HepG2 (cell line): ENCODE results near the gene PEX11G. TPM values are rescaled to one million over a fixed set of nuclear protein-coding genes. Genes with fewer than 3 reads are reported as not detected.

Experiments
- ATAC-seq: fragments of 200-7000 bp; cut with Tn5 transposase; 3 replicates; pipeline ENCODE4 v1.9.1; 2020; ENCODE audit warnings: mild to moderate bottlenecking, moderate library complexity
- BruUV-seq: library from RNA; stranded (reverse); fragments of 400-500 nt; replicated peaks from 2 replicates; lab custom pipeline; 2021; lab: Mats Ljungman, UMichigan
- CTCF ChIA-PET: fragments of 300-600 bp; formaldehyde crosslinking; extraction: SDS; loops from one replicate; lab custom pipeline; 2021; ENCODE audit warnings: low total read pairs, inconsistent platforms, low intra/inter-chr PET ratio; lab: Yijun Ruan, JAX
- POLR2A ChIA-PET: fragments of 350-600 bp; sonication (Branson Sonifier 250); formaldehyde crosslinking; loops from one replicate; lab custom pipeline; 2020; ENCODE audit warnings: antibody characterized with exemption, inconsistent platforms; lab: Yijun Ruan, JAX
- DNase-seq: peaks from one replicate; pipeline ENCODE4 v3.0.0-alpha.2; 2015; ENCODE audit warnings: low spot score
- FAIRE-seq: peaks from 3 replicates; lab custom pipeline; 2011; peaks lifted over from hg19 to GRCh38; lab: Jason Lieb, UNC
- H2AFZ ChIP-seq: one replicate; pipeline ENCODE4 v1.6.1; 2011; ENCODE audit warnings: low read length, inconsistent platforms
- H3K27ac ChIP-seq: fragments of 300-600 bp; 3 replicates; pipeline ENCODE4 v1.8.0; 2011; ENCODE audit warnings: mixed run types, mild to moderate bottlenecking, mixed read lengths, low read length, inconsistent platforms; ENCODE audit not compliant: insufficient read depth; ENCODE audit errors: extremely low read length
- H3K27me3 ChIP-seq, 2 experiments: fragments of 200-600 bp in 1 of 2; 2 replicates in 1 of 2; 3 replicates in 1 of 2; pipeline versions ENCODE4 v1.6.0 to v1.8.0; 2011; ENCODE audit warnings: low read length in 2 of 2, mild to moderate bottlenecking in 2 of 2, moderate library complexity in 2 of 2, inconsistent platforms in 1 of 2; ENCODE audit not compliant: insufficient read depth in 2 of 2, control insufficient read depth in 1 of 2
- H3K36me3 ChIP-seq, 2 experiments: fragments of 200-600 bp in 1 of 2; replicated peaks in 1 of 2; 2 replicates in 1 of 2; 3 replicates in 1 of 2; pipeline versions ENCODE4 v1.5.1 to v1.8.0; 2011; ENCODE audit warnings: low read length in 2 of 2, inconsistent platforms in 1 of 2; ENCODE audit not compliant: insufficient read depth in 2 of 2, control insufficient read depth in 1 of 2
- H3K4me1 ChIP-seq: 2 replicates; pipeline ENCODE4 v1.5.1; 2012; ENCODE audit warnings: low read length, inconsistent platforms; ENCODE audit not compliant: insufficient read depth
- H3K4me2 ChIP-seq: 2 replicates; pipeline ENCODE4 v1.6.0; 2011; ENCODE audit warnings: low read depth, low read length, inconsistent platforms
- H3K4me3 ChIP-seq, 3 experiments: fragments of 200-600 bp in 1 of 3; sonication (generic), shearing (Covaris generic) in 1 of 3; replicated peaks in 1 of 3; 2 replicates each; pipeline ENCODE4 v1.5.1; 2011 to 2016; ENCODE audit warnings: low read length in 3 of 3, inconsistent platforms in 2 of 3, low read depth in 2 of 3, mild to moderate bottlenecking in 2 of 3, control low read depth in 1 of 3, mixed read lengths in 1 of 3; ENCODE audit not compliant: insufficient read depth in 1 of 3
- H3K79me2 ChIP-seq: one replicate; pipeline ENCODE4 v1.6.1; 2011; ENCODE audit warnings: low read length, inconsistent platforms; ENCODE audit not compliant: insufficient read depth
- H3K9ac ChIP-seq: 2 replicates; pipeline ENCODE4 v1.6.0; 2011; ENCODE audit warnings: mild to moderate bottlenecking, low read depth, low read length, inconsistent platforms; ENCODE audit not compliant: insufficient read depth
- H3K9me3 ChIP-seq: 2 replicates; pipeline ENCODE4 v1.5.1; 2012; ENCODE audit warnings: mild to moderate bottlenecking, low read length
- H4K20me1 ChIP-seq: 2 replicates; pipeline ENCODE4 v1.6.0; 2011; ENCODE audit warnings: inconsistent platforms, mild to moderate bottlenecking, low read length, moderate library complexity; ENCODE audit not compliant: insufficient read depth
- ZNF660 ChIP-seq: sonication (generic); formaldehyde crosslinking; IDR thresholded peaks from 2 replicates; pipeline ENCODE4 v1.5.1; 2020; ENCODE audit warnings: mild to moderate bottlenecking, low read depth, missing genetic modification reagents, borderline replicate concordance
- ZSCAN21 ChIP-seq: sonication (generic); formaldehyde crosslinking; IDR thresholded peaks from 2 replicates; pipeline ENCODE4 v1.8.0; 2022; ENCODE audit warnings: mild to moderate bottlenecking, missing genetic modification reagents, moderate library complexity, borderline replicate concordance
- WGBS: methylation state at CpG from one replicate; pipeline ENCODE4 v1.1.6; 2017; ENCODE audit warnings: low lambda C conversion rate; 5-methylcytosine and 5-hydroxymethylcytosine counted together
- in situ Hi-C: cut with HindIII; loops from 2 replicates; pipeline ENCODE4 v1.10.0; 2017; ENCODE audit warnings: low pct_unique_long_range_greater_than_20kb; ENCODE audit not compliant: extremely low pct_ligation_motif_present
- intact Hi-C: fragments of 100-400 bp; cut with micrococcal nuclease; formaldehyde crosslinking; loops from one replicate; pipeline ENCODE4 v1.10.0; 2022; ENCODE audit not compliant: unreplicated experiment
- polyA plus RNA-seq, 8 experiments: library from polyadenylated mRNA; depleted of rRNA in 3 of 8; stranded (reverse) in 7 of 8; unstranded in 1 of 8; fragments of >200 nt; fragmentation: Illumina TruSeq in 4 of 8; extraction: Trizol in 4 of 8; gene quantifications; 2 replicates each; pipeline versions ENCODE4 v1.2.1 to v1.2.3, GENCODE V29; 2011 to 2016; ENCODE audit warnings: low read depth in 4 of 8, missing spikeins in 1 of 8, mixed read lengths in 1 of 8; ENCODE audit not compliant: insufficient read depth in 1 of 8
- total RNA-seq, 5 experiments: library from RNA; depleted of rRNA; stranded (reverse); fragments of >200 nt; fragmentation: Illumina TruSeq; extraction: Trizol; gene quantifications; 2 replicates each; pipeline ENCODE4 v1.2.3, GENCODE V29; 2016; ENCODE audit warnings: low read depth in 1 of 5
- TF ChIP-seq, protein P1 (sequence below): sonication (generic); formaldehyde crosslinking; IDR thresholded peaks from 2 replicates; pipeline ENCODE4 v1.5.0; 2020; ENCODE audit warnings: mild to moderate bottlenecking, missing genetic modification reagents, borderline replicate concordance
- TF ChIP-seq, protein P2 (sequence below): sonication (generic); formaldehyde crosslinking; IDR thresholded peaks from 2 replicates; pipeline ENCODE4 v1.4.0; 2020; ENCODE audit warnings: missing genetic modification reagents, borderline replicate concordance

PEX11G gene
- total and polyA plus RNA-seq, 2 of the 13 experiments (the other 11 are each of a cell fraction or from before 2014, with no cell fraction given), result not detected

DNA sequence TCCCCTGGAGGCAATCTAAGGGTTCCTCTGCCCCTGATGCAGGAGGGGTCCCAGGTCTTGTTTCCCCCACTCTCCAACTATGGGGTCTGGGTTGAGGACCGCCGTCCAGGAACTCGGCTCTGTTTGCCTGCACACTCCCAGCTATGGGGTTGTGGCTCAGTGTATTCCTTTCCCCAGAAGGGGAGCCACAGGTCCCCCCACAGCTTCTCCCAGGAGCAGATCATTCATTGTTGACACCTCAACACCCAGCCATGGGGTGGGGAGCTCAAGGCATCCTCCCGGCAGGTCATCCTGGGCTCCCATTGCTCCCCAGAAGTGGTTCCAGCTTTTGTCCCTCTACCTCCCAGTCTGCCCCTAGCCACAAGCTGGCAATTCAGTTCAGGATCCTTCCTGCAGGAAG is 28.0 kb upstream of the PEX11G start:
- POLR2A ChIA-PET, result interaction anchor here (1.0 to 1.9 kb wide), 3 partner anchors 10 to 118 kb away, joined by 3 to 7 read pairs (median 4); partner anchors contain the start of gene PNPLA6
- H3K9ac ChIP-seq, result peak overlapping the region; percentile 85
- CTCF ChIA-PET, result no interaction called here

More for the DNA sequence above, 28.0 kb upstream of the PEX11G start:
- BruUV-seq, result no TSS peak
- peak overlapping the region; percentile 62 to 75 (median 65) for H3K4me3 ChIP-seq
- FAIRE-seq (no peak), ATAC-seq (0 out of 3 replicates have a peak, but pooled peaks have one; percentile 12), DNase-seq (no peak)
- no peaks in the 10 kb centered on the region for H3K9me3 ChIP-seq
- no peaks in the 10 kb centered on the region for H3K36me3 ChIP-seq
- H4K20me1 ChIP-seq, result no peaks in the 10 kb centered on the region
- peaks cover 22% of the 10 kb centered on the region for H3K4me1 ChIP-seq
- WGBS, result 80% methylated on average over 2 of the region's 4 CpGs
- TF ChIP-seq ZSCAN21 (CRISPR knock-in tag) (no peak), ZNF660 (CRISPR knock-in tag) (no peak)
- TF ChIP-seq, protein P1, sequence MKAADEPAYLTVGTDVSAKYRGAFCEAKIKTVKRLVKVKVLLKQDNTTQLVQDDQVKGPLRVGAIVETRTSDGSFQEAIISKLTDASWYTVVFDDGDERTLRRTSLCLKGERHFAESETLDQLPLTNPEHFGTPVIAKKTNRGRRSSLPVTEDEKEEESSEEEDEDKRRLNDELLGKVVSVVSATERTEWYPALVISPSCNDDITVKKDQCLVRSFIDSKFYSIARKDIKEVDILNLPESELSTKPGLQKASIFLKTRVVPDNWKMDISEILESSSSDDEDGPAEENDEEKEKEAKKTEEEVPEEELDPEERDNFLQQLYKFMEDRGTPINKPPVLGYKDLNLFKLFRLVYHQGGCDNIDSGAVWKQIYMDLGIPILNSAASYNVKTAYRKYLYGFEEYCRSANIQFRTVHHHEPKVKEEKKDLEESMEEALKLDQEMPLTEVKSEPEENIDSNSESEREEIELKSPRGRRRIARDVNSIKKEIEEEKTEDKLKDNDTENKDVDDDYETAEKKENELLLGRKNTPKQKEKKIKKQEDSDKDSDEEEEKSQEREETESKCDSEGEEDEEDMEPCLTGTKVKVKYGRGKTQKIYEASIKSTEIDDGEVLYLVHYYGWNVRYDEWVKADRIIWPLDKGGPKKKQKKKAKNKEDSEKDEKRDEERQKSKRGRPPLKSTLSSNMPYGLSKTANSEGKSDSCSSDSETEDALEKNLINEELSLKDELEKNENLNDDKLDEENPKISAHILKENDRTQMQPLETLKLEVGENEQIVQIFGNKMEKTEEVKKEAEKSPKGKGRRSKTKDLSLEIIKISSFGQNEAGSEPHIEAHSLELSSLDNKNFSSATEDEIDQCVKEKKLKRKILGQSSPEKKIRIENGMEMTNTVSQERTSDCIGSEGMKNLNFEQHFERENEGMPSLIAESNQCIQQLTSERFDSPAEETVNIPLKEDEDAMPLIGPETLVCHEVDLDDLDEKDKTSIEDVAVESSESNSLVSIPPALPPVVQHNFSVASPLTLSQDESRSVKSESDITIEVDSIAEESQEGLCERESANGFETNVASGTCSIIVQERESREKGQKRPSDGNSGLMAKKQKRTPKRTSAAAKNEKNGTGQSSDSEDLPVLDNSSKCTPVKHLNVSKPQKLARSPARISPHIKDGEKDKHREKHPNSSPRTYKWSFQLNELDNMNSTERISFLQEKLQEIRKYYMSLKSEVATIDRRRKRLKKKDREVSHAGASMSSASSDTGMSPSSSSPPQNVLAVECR (CRISPR knock-in tag), result 0 out of 2 replicates have a peak, but pooled peaks have one; percentile 23
- TF ChIP-seq, protein P2, sequence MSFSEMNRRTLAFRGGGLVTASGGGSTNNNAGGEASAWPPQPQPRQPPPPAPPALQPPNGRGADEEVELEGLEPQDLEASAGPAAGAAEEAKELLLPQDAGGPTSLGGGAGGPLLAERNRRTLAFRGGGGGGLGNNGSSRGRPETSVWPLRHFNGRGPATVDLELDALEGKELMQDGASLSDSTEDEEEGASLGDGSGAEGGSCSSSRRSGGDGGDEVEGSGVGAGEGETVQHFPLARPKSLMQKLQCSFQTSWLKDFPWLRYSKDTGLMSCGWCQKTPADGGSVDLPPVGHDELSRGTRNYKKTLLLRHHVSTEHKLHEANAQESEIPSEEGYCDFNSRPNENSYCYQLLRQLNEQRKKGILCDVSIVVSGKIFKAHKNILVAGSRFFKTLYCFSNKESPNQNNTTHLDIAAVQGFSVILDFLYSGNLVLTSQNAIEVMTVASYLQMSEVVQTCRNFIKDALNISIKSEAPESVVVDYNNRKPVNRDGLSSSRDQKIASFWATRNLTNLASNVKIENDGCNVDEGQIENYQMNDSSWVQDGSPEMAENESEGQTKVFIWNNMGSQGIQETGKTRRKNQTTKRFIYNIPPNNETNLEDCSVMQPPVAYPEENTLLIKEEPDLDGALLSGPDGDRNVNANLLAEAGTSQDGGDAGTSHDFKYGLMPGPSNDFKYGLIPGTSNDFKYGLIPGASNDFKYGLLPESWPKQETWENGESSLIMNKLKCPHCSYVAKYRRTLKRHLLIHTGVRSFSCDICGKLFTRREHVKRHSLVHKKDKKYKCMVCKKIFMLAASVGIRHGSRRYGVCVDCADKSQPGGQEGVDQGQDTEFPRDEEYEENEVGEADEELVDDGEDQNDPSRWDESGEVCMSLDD, result 0 out of 2 replicates have a peak, but pooled peaks have one; percentile 34
- H3K27me3 ChIP-seq, result no peaks in the 10 kb centered on the region
- H3K4me2 ChIP-seq, result peak overlapping the region; percentile 85
- no peaks in the 10 kb centered on the region for H3K79me2 ChIP-seq
- H2AFZ ChIP-seq, result no peak overlapping the region
- peak overlapping the region; percentile 41 for H3K27ac ChIP-seq
- in situ Hi-C loops (no loop called here), intact Hi-C loops (no loop called here)
